Brain microvascular endothelial cell (primary cell): ENCODE measurements around the gene MAEL.

ENCODE experiments used
- DNase-seq: peaks from one replicate; pipeline ENCODE4 v3.0.0-alpha.2; 2020
- H3K27ac ChIP-seq: fragments of 250-450 bp; sonication (Bioruptor Pico); 2 replicates; pipeline ENCODE4 v1.5.1; 2020; ENCODE audit warnings: mild to moderate bottlenecking, moderate library complexity
- H3K27me3 ChIP-seq: fragments of 250-450 bp; sonication (Bioruptor Pico); replicated peaks from 2 replicates; pipeline ENCODE4 v1.5.1; 2020; ENCODE audit warnings: mild to moderate bottlenecking
- H3K36me3 ChIP-seq: fragments of 250-450 bp; sonication (Bioruptor Pico); replicated peaks from 2 replicates; pipeline ENCODE4 v1.5.1; 2020; ENCODE audit warnings: mild to moderate bottlenecking
- H3K4me3 ChIP-seq: 2 replicates; pipeline ENCODE4 v1.5.1; 2011; ENCODE audit warnings: low read depth, mild to moderate bottlenecking, control low read depth, low read length, moderate library complexity
- in situ Hi-C: cut with HindIII; loops from 2 replicates; pipeline ENCODE4 v1.10.0; 2017; ENCODE audit warnings: low sequenced_read_pairs, low pct_ligation_motif_present
- TF ChIP-seq, protein P1 (sequence below): IDR thresholded peaks from 2 replicates; pipeline ENCODE4 v1.5.1; 2011; ENCODE audit warnings: low read depth, mild to moderate bottlenecking, moderate library complexity, low read length, control low read depth, inconsistent platforms; ENCODE audit errors: missing control alignments

Gene MAEL

DNA sequence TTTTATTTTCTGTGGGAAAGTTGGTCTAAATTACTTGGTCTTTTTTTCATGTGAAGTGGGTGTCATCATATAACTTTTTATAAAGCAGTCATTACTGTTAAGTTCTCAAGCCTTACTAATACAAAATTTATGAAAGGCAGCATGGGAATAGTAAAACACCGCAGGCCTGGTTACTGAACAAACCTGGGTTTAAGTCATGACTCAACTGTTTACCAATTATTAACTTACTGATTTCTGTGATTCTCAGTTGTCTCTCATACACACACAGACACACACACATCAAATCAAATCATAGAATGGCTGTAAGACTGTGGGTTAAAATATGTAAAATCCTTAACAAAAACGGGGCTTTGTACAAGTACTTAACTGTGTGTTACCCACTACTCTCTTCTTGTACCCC lies 14.6 kb downstream of the MAEL start:
- H3K4me3 ChIP-seq, result no peak overlapping the region
- H3K36me3 ChIP-seq, result no peaks in the 10 kb centered on the region
- TF ChIP-seq, protein P1, sequence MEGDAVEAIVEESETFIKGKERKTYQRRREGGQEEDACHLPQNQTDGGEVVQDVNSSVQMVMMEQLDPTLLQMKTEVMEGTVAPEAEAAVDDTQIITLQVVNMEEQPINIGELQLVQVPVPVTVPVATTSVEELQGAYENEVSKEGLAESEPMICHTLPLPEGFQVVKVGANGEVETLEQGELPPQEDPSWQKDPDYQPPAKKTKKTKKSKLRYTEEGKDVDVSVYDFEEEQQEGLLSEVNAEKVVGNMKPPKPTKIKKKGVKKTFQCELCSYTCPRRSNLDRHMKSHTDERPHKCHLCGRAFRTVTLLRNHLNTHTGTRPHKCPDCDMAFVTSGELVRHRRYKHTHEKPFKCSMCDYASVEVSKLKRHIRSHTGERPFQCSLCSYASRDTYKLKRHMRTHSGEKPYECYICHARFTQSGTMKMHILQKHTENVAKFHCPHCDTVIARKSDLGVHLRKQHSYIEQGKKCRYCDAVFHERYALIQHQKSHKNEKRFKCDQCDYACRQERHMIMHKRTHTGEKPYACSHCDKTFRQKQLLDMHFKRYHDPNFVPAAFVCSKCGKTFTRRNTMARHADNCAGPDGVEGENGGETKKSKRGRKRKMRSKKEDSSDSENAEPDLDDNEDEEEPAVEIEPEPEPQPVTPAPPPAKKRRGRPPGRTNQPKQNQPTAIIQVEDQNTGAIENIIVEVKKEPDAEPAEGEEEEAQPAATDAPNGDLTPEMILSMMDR, result no peak
- peaks cover 4% of the 10 kb centered on the region for H3K27me3 ChIP-seq
- no peak overlapping the region for H3K27ac ChIP-seq
- in situ Hi-C loops, result no loop called here
- no peak for DNase-seq

DNA sequence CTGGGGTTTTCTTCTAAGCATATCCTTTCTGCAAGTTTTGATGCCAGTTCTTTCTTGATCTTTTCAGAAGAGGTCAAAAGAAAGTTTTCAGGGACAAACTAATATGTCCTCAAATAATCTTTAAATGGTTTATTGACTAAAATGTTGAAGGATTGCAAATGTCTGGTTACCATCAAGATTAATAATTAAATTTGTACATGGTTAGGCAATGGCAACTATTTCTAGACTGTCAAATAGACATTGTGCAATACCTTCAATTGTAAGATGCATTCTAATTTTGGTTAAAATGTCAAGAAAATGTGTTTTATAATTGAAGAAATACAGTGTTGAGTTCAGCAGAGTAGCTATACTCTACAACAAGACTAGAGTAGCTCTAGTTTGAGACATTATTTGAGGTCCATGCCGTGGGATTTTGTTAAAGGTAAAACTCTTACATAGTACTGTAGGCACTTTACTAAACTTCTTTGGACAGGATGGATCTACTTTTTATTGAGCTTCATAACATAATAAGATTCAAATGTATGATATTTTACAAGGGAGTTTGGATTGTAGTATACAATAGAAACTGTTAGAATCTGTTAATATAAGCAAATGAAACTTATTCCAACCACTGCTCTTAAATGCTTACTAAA lies 22.6 kb downstream of the MAEL start:
- H3K36me3 ChIP-seq, result no peaks in the 10 kb centered on the region
- H3K4me3 ChIP-seq, result no peak overlapping the region
- H3K27ac ChIP-seq, result no peak overlapping the region
- TF ChIP-seq, protein P1, result no peak
- in situ Hi-C loops, result no loop called here
- peaks cover 2% of the 10 kb centered on the region for H3K27me3 ChIP-seq
- DNase-seq, result no peak

DNA sequence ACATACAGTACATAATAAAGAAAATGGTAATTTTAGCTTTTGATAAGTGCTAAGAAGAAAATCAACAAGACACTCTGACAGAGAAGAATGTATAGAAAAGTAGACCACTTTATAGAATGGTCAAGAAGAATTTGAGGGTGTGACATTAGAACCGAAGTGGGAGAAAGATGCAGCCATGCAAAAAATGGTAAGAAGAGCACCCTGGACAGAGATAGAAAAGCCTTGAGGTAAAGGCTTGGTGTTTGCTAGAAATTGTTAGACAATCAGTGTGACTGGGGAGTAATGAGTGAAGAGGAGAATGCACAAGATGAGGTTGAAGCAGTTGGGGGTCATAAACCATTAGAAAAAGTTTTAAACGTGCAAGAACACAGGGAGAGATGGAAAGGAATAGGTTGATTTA lies 23.5 kb downstream of the MAEL start:
- TF ChIP-seq, protein P1, result no peak
- Histone ChIP-seq H3K36me3 (no peaks in the 10 kb centered on the region), H3K27ac (no peak overlapping the region), H3K4me3 (no peak overlapping the region), H3K27me3 (no peaks in the 10 kb centered on the region)
- no peak for DNase-seq
- in situ Hi-C loops, result no loop called here

DNA sequence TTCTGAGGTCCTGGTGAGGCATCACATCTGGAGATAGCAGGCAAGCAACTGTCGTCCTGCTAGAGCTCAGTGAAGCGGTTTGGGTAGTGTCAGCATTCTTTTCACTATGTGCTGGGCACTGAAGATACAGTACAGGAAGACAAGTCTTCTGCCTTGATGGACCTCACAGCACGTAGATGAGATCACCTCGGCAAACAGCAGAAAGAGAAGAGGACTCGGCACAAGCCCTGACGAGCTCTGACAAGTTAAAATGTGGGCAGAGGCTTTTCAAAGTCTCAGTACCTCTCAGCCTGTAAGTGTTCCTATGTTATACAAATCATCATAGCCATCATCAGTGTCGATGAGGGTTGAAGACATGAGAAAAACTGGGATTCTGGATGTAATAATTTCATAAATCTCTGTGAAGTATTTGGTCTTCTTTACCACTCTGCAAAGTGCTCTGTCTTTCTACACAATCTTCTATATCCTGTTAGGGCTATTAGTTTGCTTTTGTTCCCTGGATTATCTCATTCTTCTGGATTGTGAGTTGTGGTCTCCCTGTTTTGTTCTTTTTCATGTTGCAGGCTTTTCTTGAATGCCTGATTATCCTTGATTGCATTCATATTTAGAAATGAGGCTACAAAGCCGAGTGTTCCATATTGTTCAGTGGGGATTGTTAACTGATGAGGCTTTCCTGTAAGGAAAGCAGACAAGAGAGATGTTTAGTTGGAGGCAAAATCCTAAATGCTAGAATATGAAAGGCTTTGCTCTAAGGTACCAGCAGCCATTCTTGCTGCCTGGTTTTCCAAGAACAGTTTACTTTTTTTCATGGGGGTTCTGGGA lies 24.2 kb downstream of the MAEL start:
- in situ Hi-C loops, result no loop called here

DNA sequence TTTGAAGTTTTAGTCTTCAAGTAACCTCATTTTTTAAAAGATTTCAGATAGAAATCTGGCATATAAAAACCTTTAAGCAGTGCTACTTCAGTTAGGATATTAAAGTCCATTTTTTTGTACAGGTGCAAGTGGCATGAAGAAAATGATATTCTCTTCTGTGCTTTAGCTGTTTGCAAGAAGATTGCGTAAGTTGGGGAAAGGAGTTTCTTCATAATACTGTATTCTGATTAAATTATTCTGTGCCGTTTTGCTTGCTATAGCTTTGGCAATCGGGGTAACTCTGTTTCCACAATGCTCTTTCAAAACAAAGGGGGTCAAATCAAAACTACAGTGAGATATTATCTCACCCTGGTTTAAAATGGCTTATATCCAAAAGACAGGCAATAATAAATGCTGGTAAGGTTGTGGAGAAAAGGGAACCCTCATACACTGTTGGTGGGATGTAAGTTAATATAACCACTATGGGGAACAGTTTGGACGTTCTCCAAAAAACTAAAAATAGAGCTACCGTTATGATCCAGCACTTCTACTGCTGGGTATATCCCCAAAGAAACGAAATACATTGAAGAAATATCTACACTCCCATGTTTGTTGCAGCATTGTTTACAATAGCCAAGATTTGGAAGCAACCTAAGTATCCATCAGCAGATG lies 27.1 kb downstream of the MAEL start:
- Histone ChIP-seq H3K27ac (no peak overlapping the region), H3K27me3 (no peaks in the 10 kb centered on the region), H3K36me3 (no peaks in the 10 kb centered on the region), H3K4me3 (no peak overlapping the region)
- DNase-seq, result no peak
- TF ChIP-seq, protein P1, result no peak
- in situ Hi-C loops, result no loop called here

More for the DNA sequence above, 24.2 kb downstream of the MAEL start:
- Histone ChIP-seq H3K4me3 (no peak overlapping the region), H3K27ac (no peak overlapping the region), H3K27me3 (no peaks in the 10 kb centered on the region), H3K36me3 (no peaks in the 10 kb centered on the region)
- no peak for DNase-seq
- TF ChIP-seq, protein P1, result no peak
